Endothelial cell of umbilical vein (primary cell): Measurements from ENCODE around the gene AUTS2. TPM values are rescaled to one million over a fixed set of nuclear protein-coding genes. Genes with fewer than 3 reads are reported as not detected.

Experiments
- BruUV-seq: library from RNA; stranded (reverse); fragments of 400-500 nt; replicated peaks from 2 replicates; lab custom pipeline; 2021; lab: Mats Ljungman, UMichigan
- CTCF ChIA-PET: fragments of 300-600, 350-600 bp; sonication (Branson Sonifier 250); formaldehyde crosslinking; loops from one replicate; lab custom pipeline; 2021; ENCODE audit warnings: antibody characterized with exemption, inconsistent platforms; lab: Charles Lee
- POLR2A ChIA-PET: fragments of 300-600, 350-600 bp; sonication (Branson Sonifier 250); formaldehyde crosslinking; loops from one replicate; lab custom pipeline; 2021; ENCODE audit warnings: antibody characterized with exemption, inconsistent platforms; lab: Charles Lee
- DNase-seq: peaks from one replicate; pipeline ENCODE4 v3.0.0-alpha.2; 2011; ENCODE audit warnings: low read depth, low spot score
- FAIRE-seq: peaks from 2 replicates; lab custom pipeline; 2011; peaks lifted over from hg19 to GRCh38; lab: Jason Lieb, UNC
- H2AFZ ChIP-seq: 2 replicates; pipeline ENCODE4 v1.6.0; 2012; ENCODE audit warnings: low read depth, low read length, control low read depth, inconsistent platforms
- H3K27ac ChIP-seq: 2 replicates; pipeline ENCODE4 v1.5.1; 2011; ENCODE audit warnings: low read depth, mild to moderate bottlenecking, control low read depth, low read length, moderate library complexity; ENCODE audit not compliant: insufficient read depth
- H3K27me3 ChIP-seq, 2 experiments: 2 replicates each; pipeline versions ENCODE4 v1.6.0 to v1.6.1; 2011; ENCODE audit warnings: low read length in 2 of 2, mixed read lengths in 1 of 2; ENCODE audit not compliant: control insufficient read depth in 2 of 2, insufficient read depth in 2 of 2
- H3K36me3 ChIP-seq, 2 experiments: 2 replicates in 1 of 2; 3 replicates in 1 of 2; pipeline ENCODE4 v1.5.1; 2011; ENCODE audit warnings: low read length in 2 of 2, mild to moderate bottlenecking in 1 of 2, moderate library complexity in 1 of 2; ENCODE audit not compliant: control insufficient read depth in 2 of 2, insufficient read depth in 2 of 2; ENCODE audit errors: extremely low read depth in 1 of 2
- H3K4me1 ChIP-seq: 3 replicates; pipeline ENCODE4 v1.5.1; 2011; ENCODE audit warnings: mild to moderate bottlenecking, low read length; ENCODE audit not compliant: control insufficient read depth, insufficient read depth; ENCODE audit errors: extremely low read depth
- H3K4me2 ChIP-seq: 2 replicates; pipeline ENCODE4 v1.6.1; 2011; ENCODE audit warnings: low read length, control low read depth, mixed read lengths; ENCODE audit not compliant: insufficient read depth
- H3K4me3 ChIP-seq, 3 experiments: fragments of 200-600 bp in 1 of 3; sonication (generic), shearing (Covaris generic) in 1 of 3; replicated peaks in 1 of 3; 2 replicates each; pipeline ENCODE4 v1.5.1; 2011 to 2016; ENCODE audit warnings: control low read depth in 3 of 3, low read length in 3 of 3, mild to moderate bottlenecking in 2 of 3, inconsistent platforms in 1 of 3, low read depth in 1 of 3, moderate library complexity in 1 of 3; ENCODE audit not compliant: insufficient read depth in 1 of 3
- H3K79me2 ChIP-seq: 2 replicates; pipeline ENCODE4 v1.6.0; 2012; ENCODE audit warnings: low read length, inconsistent platforms; ENCODE audit not compliant: control insufficient read depth, insufficient read depth
- H3K9ac ChIP-seq: replicated peaks from 2 replicates; pipeline ENCODE3; 2011; ENCODE audit warnings: low read length, control low read depth; ENCODE audit not compliant: insufficient read depth; ENCODE audit errors: extremely low read depth
- H3K9me1 ChIP-seq: replicated peaks from 3 replicates; pipeline ENCODE4 v1.6.0; 2011; ENCODE audit warnings: mild to moderate bottlenecking, low read length; ENCODE audit not compliant: control insufficient read depth, insufficient read depth; ENCODE audit errors: extremely low read depth
- H3K9me3 ChIP-seq: replicated peaks from 2 replicates; pipeline ENCODE4 v1.5.1; 2012; ENCODE audit warnings: low read length, inconsistent platforms; ENCODE audit not compliant: control insufficient read depth, insufficient read depth
- H4K20me1 ChIP-seq: replicated peaks from 2 replicates; pipeline ENCODE3; 2011; ENCODE audit warnings: mild to moderate bottlenecking, low read length; ENCODE audit not compliant: control insufficient read depth, insufficient read depth; ENCODE audit errors: extremely low read depth
- CTCF ChIP-seq, 2 donors: IDR thresholded peaks; 1 replicate in 1 of 2; 2 replicates in 1 of 2; pipeline ENCODE4 v1.5.1; 2011; ENCODE audit warnings: low read length in 2 of 2, mild to moderate bottlenecking in 2 of 2, moderate library complexity in 2 of 2, control low read depth in 1 of 2, inconsistent platforms in 1 of 2, low read depth in 1 of 2; ENCODE audit not compliant: insufficient read depth in 1 of 2; ENCODE audit errors: extremely low read depth in 1 of 2
- EZH2 ChIP-seq: IDR thresholded peaks from 2 replicates; pipeline ENCODE4 v1.6.1; 2012; ENCODE audit warnings: borderline replicate concordance, low read depth, mild to moderate bottlenecking, moderate library complexity, low read length, inconsistent platforms; ENCODE audit not compliant: severe bottlenecking
- FOS ChIP-seq: IDR thresholded peaks from 2 replicates; pipeline ENCODE4 v1.6.1; 2011; ENCODE audit warnings: mild to moderate bottlenecking, low read length, moderate library complexity, borderline replicate concordance; ENCODE audit not compliant: insufficient read depth
- GATA2 ChIP-seq: IDR thresholded peaks from 2 replicates; pipeline ENCODE4 v1.7.0; 2011; ENCODE audit warnings: low read depth, mild to moderate bottlenecking, moderate library complexity, mixed read lengths, low read length; ENCODE audit not compliant: insufficient read length, insufficient read depth
- JUN ChIP-seq: IDR thresholded peaks from 2 replicates; pipeline ENCODE4 v1.6.1; 2011; ENCODE audit warnings: borderline replicate concordance, low read depth; ENCODE audit not compliant: insufficient read length, insufficient read depth
- MYC ChIP-seq: IDR thresholded peaks from one replicate; pipeline ENCODE4 v1.6.1; 2011; ENCODE audit warnings: mild to moderate bottlenecking, low read depth, low read length
- POLR2A ChIP-seq: IDR thresholded peaks from 2 replicates; pipeline ENCODE4 v1.6.1; 2012; ENCODE audit warnings: low read depth, mild to moderate bottlenecking, control low read depth, low read length
- POLR2AphosphoS5 ChIP-seq: IDR thresholded peaks from 2 replicates; pipeline ENCODE4 v1.6.1; 2012; ENCODE audit warnings: low read depth, mild to moderate bottlenecking, control low read depth, low read length, moderate library complexity; ENCODE audit not compliant: insufficient read depth
- dilution Hi-C: fragments of 300-500 bp; cut with MboI; formaldehyde crosslinking; loops from one replicate; pipeline ENCODE4 v1.15.0; 2019; ENCODE audit warnings: low sequenced_read_pairs; ENCODE audit not compliant: extremely low pct_ligation_motif_present
- intact Hi-C: fragments of 100-400 bp; cut with micrococcal nuclease; formaldehyde crosslinking; loops from one replicate; pipeline ENCODE4 v1.10.0; 2022
- polyA plus RNA-seq, 4 experiments: library from polyadenylated mRNA; depleted of rRNA in 3 of 4; stranded (reverse) in 3 of 4; unstranded in 1 of 4; fragments of >200 nt; gene quantifications; 2 replicates each; pipeline versions ENCODE4 v1.2.1 to v1.2.3, GENCODE V29; 2011 to 2012; ENCODE audit warnings: missing spikeins in 1 of 4
- total RNA-seq: library from RNA; stranded (reverse); gene quantifications from 2 replicates; pipeline ENCODE4 v1.2.3, GENCODE V29; 2021

Gene AUTS2
- total and polyA plus RNA-seq, 2 donors (not counting 3 experiments of a cell fraction or from before 2014, with no cell fraction given): 0.59 to 8.0 TPM

- H3K27ac ChIP-seq: no peak overlapping the region
- no peaks in the 10 kb centered on the region for H4K20me1 ChIP-seq
- FAIRE-seq: no peak
- no peaks in the 10 kb centered on the region for H3K36me3 ChIP-seq
- no peak overlapping the region for H3K9ac ChIP-seq
- no peaks in the 10 kb centered on the region for H3K9me1 ChIP-seq
- TF ChIP-seq JUN (no peak), GATA2 (no peak), EZH2 (no peak), FOS (no peak), CTCF (IDR thresholded peaks at IDR 0.05; ENCODE audit: extremely low read depth in 1 of 2, insufficient read depth in 1 of 2, low read depth in 1 of 2, low read length in 2 of 2) (no peak), POLR2A (no peak), POLR2AphosphoS5 (no peak), MYC (no peak)
- ChIA-PET CTCF (no interaction called here), POLR2A (no interaction called here)
- dilution Hi-C loops (no loop called here), intact Hi-C loops (no loop called here)
- peaks cover 2% of the 10 kb centered on the region for H3K9me3 ChIP-seq
- no peak for DNase-seq
- no peaks in the 10 kb centered on the region for H3K4me1 ChIP-seq
- no peaks in the 10 kb centered on the region for H3K27me3 ChIP-seq
- no peak overlapping the region for H3K4me3 ChIP-seq
- BruUV-seq: no TSS peak
- H3K79me2 ChIP-seq: no peaks in the 10 kb centered on the region
- H3K4me2 ChIP-seq: no peak overlapping the region
- no peak overlapping the region for H2AFZ ChIP-seq
Measured at GRCh38 chr7:70660154-70660818, 1062.0 kb downstream of the AUTS2 start.
